ENCODE results near the gene FARS2. TPM values are rescaled to one million over a fixed set of nuclear protein-coding genes. Genes with fewer than 3 reads are reported as not detected.
A peak's percentile ranks its signal among the peaks of the same experiment; 100 is the strongest.

The FARS2 gene
- polyA plus RNA-seq, 2 donors, result 5.0 to 10.5 TPM

DNA sequence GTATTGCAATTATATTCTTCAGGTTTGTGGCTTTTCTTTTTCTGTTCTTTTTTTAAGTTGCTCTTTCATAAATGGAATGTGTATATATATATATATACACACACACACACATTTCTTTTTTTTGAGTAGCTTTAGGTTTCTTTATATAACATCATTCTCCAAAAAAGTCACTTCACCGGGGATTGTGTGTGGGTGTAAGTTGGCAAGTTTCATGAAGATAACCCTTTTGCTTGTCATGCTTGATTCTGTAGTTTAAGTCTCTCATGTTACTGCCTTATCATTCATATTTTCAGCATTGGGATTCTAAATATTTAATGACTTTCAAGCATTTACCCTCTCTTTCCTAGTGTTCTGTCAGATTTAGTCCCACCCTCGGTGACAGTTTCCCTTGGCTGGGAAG, 181.0 kb downstream of the FARS2 start:
- Histone ChIP-seq H3K36me3 (ENCODE audit: control insufficient read depth in 2 of 2, insufficient read depth in 2 of 2, low read length in 1 of 2) (no peaks in the 10 kb centered on the region), H3K4me1 (ENCODE audit: control insufficient read depth in 2 of 2, insufficient read depth in 2 of 2, low read length in 1 of 2) (no peaks in the 10 kb centered on the region), H3K27me3 (ENCODE audit: control insufficient read depth in 1 of 2, insufficient read depth in 2 of 2, low read length in 2 of 2) (no peaks in the 10 kb centered on the region), H3K27ac (ENCODE audit: low read depth in 2 of 2, low read length in 1 of 2) (no peak overlapping the region), H3K9me3 (ENCODE audit: control insufficient read depth in 2 of 2, insufficient read depth in 1 of 2, low read depth in 1 of 2, low read length in 1 of 2) (no peaks in the 10 kb centered on the region), H3K4me3 (ENCODE audit: low read depth in 1 of 2, low read length in 2 of 2) (no peak overlapping the region)
- 72 to 79% methylated on average over 2 of the region's 2 CpGs for WGBS, 2 donors

DNA sequence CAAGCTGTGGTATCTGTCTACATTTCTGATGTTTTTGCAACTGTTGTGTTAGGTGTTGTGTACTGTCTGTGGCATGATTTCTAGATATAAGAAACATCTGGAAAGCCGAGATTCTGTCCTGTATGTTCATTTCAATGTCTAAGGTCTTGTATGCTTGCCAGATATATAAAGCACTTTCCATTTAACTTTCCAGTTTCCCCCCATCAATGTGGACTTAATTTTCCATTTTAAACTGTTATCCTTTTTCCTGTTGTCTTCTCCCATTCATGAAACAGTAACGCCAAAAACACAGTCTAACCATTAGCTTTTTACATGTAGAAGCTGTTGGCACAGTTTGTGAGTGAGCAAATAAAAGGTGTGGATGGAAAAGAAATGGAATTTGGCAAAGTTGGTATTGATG, 181.6 kb downstream of the FARS2 start:
- Histone ChIP-seq H3K36me3 (ENCODE audit: control insufficient read depth in 2 of 2, insufficient read depth in 2 of 2, low read length in 1 of 2) (no peaks in the 10 kb centered on the region), H3K4me1 (ENCODE audit: control insufficient read depth in 2 of 2, insufficient read depth in 2 of 2, low read length in 1 of 2) (peaks cover 0 to 2% of the 10 kb centered on the region in 2 donors), H3K27ac (ENCODE audit: low read depth in 2 of 2, low read length in 1 of 2) (no peak overlapping the region), H3K4me3 (ENCODE audit: low read depth in 1 of 2, low read length in 2 of 2) (no peak overlapping the region), H3K9me3 (ENCODE audit: control insufficient read depth in 2 of 2, insufficient read depth in 1 of 2, low read depth in 1 of 2, low read length in 1 of 2) (no peaks in the 10 kb centered on the region), H3K27me3 (ENCODE audit: control insufficient read depth in 1 of 2, insufficient read depth in 2 of 2, low read length in 2 of 2) (no peaks in the 10 kb centered on the region)
- WGBS, 2 donors, result 57 to 70% methylated on average over 2 of the region's 2 CpGs

DNA sequence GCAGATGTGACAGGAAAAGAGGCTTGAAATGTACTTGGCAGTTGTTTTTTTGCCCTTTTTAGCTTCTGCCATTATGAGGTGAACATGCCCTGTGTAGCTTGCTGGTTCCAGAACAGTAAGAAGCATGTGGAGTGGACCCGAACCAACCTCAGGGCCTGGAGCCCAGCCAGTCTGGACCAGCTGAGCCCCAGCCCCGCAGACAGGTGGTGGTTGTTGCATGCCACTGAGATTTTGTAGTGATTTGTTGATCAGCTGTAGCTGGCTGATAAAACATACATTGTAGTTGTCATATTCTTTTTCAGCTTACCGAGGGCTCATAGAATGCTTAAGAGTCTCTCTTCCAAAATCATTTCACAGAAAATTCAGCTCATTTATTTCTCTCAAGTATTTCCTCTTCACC, 182.2 kb downstream of the FARS2 start:
- no peak overlapping the region for H3K4me3 ChIP-seq (ENCODE audit: low read depth in 1 of 2, low read length in 2 of 2)
- H3K36me3 ChIP-seq (ENCODE audit: control insufficient read depth in 2 of 2, insufficient read depth in 2 of 2, low read length in 1 of 2), result no peaks in the 10 kb centered on the region
- H3K27me3 ChIP-seq (ENCODE audit: control insufficient read depth in 1 of 2, insufficient read depth in 2 of 2, low read length in 2 of 2), result no peaks in the 10 kb centered on the region
- peaks cover 0 to 2% of the 10 kb centered on the region in 2 donors for H3K4me1 ChIP-seq (ENCODE audit: control insufficient read depth in 2 of 2, insufficient read depth in 2 of 2, low read length in 1 of 2)
- H3K9me3 ChIP-seq (ENCODE audit: control insufficient read depth in 2 of 2, insufficient read depth in 1 of 2, low read depth in 1 of 2, low read length in 1 of 2), result no peaks in the 10 kb centered on the region
- 59 to 62% methylated on average over 3 of the region's 3 CpGs for WGBS, 2 donors
- no peak overlapping the region for H3K27ac ChIP-seq (ENCODE audit: low read depth in 2 of 2, low read length in 1 of 2)

DNA sequence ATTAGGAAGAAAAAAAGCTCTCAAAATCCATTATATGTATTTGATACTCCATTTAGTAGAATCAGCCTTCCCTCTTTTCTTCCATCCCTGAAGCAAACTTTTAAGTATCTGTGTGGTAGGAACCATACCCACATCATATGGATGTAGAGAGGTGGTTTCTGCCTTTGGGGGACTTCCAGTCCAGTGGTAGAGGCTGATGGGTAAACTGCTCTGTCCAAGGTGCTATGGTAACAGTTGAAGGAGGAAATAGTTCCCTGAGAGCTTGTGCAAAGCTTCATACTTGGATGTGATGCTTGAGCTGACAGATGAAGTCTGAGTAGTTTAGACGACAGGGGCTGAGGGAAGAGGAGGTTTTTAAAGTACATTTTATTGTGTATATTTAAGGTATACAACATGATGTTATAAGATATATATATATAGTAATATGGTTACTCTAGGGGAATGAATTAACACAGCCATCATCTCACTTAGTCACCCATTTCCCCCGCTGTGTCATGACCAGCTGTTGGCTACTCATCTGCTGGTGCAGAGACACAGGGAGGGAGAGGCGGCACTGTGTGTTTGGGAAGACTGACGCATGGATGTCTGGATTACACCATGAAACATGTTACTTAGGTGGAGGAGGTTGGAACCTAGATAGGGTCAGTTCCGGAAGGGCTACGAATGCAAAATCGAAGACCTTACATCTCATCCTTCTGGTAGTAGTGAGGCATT, 185.2 kb downstream of the FARS2 start:
- Histone ChIP-seq H3K4me3 (ENCODE audit: low read depth in 1 of 2, low read length in 2 of 2) (no peak overlapping the region), H3K9me3 (ENCODE audit: control insufficient read depth in 2 of 2, insufficient read depth in 1 of 2, low read depth in 1 of 2, low read length in 1 of 2) (no peaks in the 10 kb centered on the region), H3K36me3 (ENCODE audit: control insufficient read depth in 2 of 2, insufficient read depth in 2 of 2, low read length in 1 of 2) (no peaks in the 10 kb centered on the region), H3K4me1 (ENCODE audit: control insufficient read depth in 2 of 2, insufficient read depth in 2 of 2, low read length in 1 of 2) (peaks cover 0 to 2% of the 10 kb centered on the region in 2 donors), H3K27me3 (ENCODE audit: control insufficient read depth in 1 of 2, insufficient read depth in 2 of 2, low read length in 2 of 2) (no peaks in the 10 kb centered on the region), H3K27ac (ENCODE audit: low read depth in 2 of 2, low read length in 1 of 2) (no peak overlapping the region)
- 94 to 95% methylated on average over 7 of the region's 7 CpGs for WGBS, 2 donors

DNA sequence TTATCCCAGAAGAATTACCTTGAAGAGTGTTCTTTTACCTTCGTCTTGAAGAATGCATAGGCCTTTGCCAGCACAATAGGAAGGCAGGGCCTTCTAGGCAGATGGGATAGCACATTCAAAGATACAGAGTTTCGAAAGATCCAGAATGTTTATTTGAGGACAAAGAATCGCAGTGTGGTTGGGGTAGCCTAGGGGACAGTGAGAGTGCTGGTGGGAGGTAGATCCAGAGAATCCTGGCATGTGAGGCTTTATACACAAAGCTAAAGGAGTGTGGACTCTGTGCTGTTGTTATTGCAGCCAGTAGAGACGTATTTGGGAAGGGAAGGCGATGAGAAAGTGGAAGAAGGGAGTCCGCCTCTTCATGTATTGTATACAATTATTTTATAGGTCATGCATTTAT, 186.6 kb downstream of the FARS2 start:
- Histone ChIP-seq H3K4me1 (ENCODE audit: control insufficient read depth in 2 of 2, insufficient read depth in 2 of 2, low read length in 1 of 2) (peaks cover 0 to 2% of the 10 kb centered on the region in 2 donors), H3K36me3 (ENCODE audit: control insufficient read depth in 2 of 2, insufficient read depth in 2 of 2, low read length in 1 of 2) (no peaks in the 10 kb centered on the region), H3K9me3 (ENCODE audit: control insufficient read depth in 2 of 2, insufficient read depth in 1 of 2, low read depth in 1 of 2, low read length in 1 of 2) (no peaks in the 10 kb centered on the region), H3K27me3 (ENCODE audit: control insufficient read depth in 1 of 2, insufficient read depth in 2 of 2, low read length in 2 of 2) (no peaks in the 10 kb centered on the region), H3K27ac (ENCODE audit: low read depth in 2 of 2, low read length in 1 of 2) (no peak overlapping the region), H3K4me3 (ENCODE audit: low read depth in 1 of 2, low read length in 2 of 2) (no peak overlapping the region)
- 95 to 96% methylated on average over 6 of the region's 6 CpGs for WGBS, 2 donors

DNA sequence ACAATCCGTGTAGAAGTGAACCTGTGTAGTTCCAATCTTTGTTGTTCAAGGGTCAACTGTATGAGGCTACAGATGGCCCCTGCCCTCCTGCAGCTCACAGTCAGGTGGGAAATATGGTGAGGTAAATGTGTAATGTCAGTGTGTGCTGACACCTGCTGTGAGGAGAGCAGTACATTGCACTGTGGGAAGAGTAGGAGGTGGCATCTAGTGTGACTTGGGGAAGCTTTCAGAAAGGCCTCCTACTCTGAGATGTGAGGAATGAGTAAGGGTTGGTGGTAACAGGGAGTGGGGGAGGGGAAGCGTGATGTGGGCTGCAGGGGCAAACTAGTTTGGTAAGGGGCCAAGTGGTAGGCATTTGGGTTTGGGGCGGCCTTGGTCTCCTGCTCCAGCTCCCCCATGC, 188.8 kb downstream of the FARS2 start:
- Histone ChIP-seq H3K4me1 (ENCODE audit: control insufficient read depth in 2 of 2, insufficient read depth in 2 of 2, low read length in 1 of 2) (peaks cover 0 to 2% of the 10 kb centered on the region in 2 donors), H3K9me3 (ENCODE audit: control insufficient read depth in 2 of 2, insufficient read depth in 1 of 2, low read depth in 1 of 2, low read length in 1 of 2) (no peaks in the 10 kb centered on the region), H3K27ac (ENCODE audit: low read depth in 2 of 2, low read length in 1 of 2) (no peak overlapping the region), H3K36me3 (ENCODE audit: control insufficient read depth in 2 of 2, insufficient read depth in 2 of 2, low read length in 1 of 2) (peaks cover 2% of the 10 kb centered on the region in 2 donors), H3K27me3 (ENCODE audit: control insufficient read depth in 1 of 2, insufficient read depth in 2 of 2, low read length in 2 of 2) (no peaks in the 10 kb centered on the region), H3K4me3 (ENCODE audit: low read depth in 1 of 2, low read length in 2 of 2) (no peak overlapping the region)
- WGBS, 2 donors, result 93 to 96% methylated on average over 3 of the region's 3 CpGs

DNA sequence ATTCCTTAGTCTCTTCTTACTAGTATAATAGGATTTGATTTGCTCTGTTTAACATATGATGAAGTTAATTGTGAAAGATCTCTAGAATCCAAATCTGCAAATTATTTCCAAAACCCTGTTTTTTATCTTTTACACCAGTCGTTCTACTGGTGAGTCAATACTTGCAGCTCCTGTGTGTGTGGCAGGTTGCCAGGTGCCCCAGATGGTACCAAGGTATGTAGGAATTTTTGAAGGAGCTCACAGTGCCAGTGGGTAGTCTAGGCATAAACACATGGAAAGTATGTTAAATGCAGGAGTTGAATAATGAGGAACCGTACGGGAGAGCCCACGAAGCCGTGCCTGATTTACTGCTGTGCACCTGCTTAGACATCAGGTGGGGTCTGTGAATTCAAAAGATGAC, 192.2 kb downstream of the FARS2 start:
- H3K4me3 ChIP-seq (ENCODE audit: low read depth in 1 of 2, low read length in 2 of 2), result no peak overlapping the region
- H3K36me3 ChIP-seq (ENCODE audit: control insufficient read depth in 2 of 2, insufficient read depth in 2 of 2, low read length in 1 of 2), result peaks cover 2% of the 10 kb centered on the region in 2 donors
- no peak overlapping the region for H3K27ac ChIP-seq (ENCODE audit: low read depth in 2 of 2, low read length in 1 of 2)
- no peaks in the 10 kb centered on the region for H3K9me3 ChIP-seq (ENCODE audit: control insufficient read depth in 2 of 2, insufficient read depth in 1 of 2, low read depth in 1 of 2, low read length in 1 of 2)
- no peaks in the 10 kb centered on the region for H3K27me3 ChIP-seq (ENCODE audit: control insufficient read depth in 1 of 2, insufficient read depth in 2 of 2, low read length in 2 of 2)
- H3K4me1 ChIP-seq (ENCODE audit: control insufficient read depth in 2 of 2, insufficient read depth in 2 of 2, low read length in 1 of 2), result peaks cover 3 to 10% of the 10 kb centered on the region in 2 donors
- 83 to 87% methylated on average over 5 of the region's 5 CpGs for WGBS, 2 donors

DNA sequence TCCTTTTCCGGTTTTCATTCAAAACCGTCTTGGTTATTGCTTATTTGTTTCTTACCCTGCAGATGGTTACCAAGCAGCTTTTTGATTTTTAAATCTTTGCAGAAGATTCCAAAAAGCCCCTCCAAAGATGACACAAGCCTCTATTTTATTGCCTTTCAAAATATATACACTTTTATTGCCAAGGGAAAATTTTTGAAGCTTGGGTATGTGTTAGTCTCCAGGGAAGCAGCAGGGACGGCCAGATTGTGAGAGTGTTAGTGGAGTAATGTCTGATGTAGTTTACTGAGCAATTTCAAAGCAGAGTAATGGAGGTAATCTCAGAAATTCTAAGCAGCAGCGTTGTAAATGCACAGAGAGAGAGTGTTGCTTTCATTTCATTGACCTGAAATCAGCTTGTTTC, 193.8 kb downstream of the FARS2 start:
- H3K4me3 ChIP-seq (ENCODE audit: low read depth in 1 of 2, low read length in 2 of 2), result no peak overlapping the region
- no peak overlapping the region for H3K27ac ChIP-seq (ENCODE audit: low read depth in 2 of 2, low read length in 1 of 2)
- peaks cover 2% of the 10 kb centered on the region in 2 donors for H3K36me3 ChIP-seq (ENCODE audit: control insufficient read depth in 2 of 2, insufficient read depth in 2 of 2, low read length in 1 of 2)
- H3K27me3 ChIP-seq (ENCODE audit: control insufficient read depth in 1 of 2, insufficient read depth in 2 of 2, low read length in 2 of 2), result no peaks in the 10 kb centered on the region
- H3K4me1 ChIP-seq (ENCODE audit: control insufficient read depth in 2 of 2, insufficient read depth in 2 of 2, low read length in 1 of 2), result peaks cover 3 to 10% of the 10 kb centered on the region in 2 donors
- no peaks in the 10 kb centered on the region for H3K9me3 ChIP-seq (ENCODE audit: control insufficient read depth in 2 of 2, insufficient read depth in 1 of 2, low read depth in 1 of 2, low read length in 1 of 2)
- 70 to 71% methylated on average over 4 of the region's 4 CpGs for WGBS, 2 donors

DNA sequence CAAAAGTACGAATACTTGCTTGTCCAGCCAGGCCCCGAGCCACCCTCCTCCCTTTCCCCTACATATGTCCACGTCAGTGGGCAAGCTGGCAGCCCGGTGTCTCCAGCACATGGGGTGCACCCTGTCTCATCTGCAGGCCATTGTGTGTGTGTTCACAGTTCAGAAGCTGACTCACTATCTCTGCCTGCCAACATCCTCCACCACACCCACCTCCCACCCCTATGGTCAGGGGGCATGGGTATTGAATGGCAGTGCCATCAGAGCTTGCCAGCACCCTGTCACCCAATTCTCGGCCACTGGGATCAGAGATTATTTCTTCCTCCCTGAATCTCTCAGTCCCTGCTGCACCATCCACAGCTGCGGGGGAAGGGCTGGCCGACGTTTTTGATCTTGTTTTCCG, 195.7 kb downstream of the FARS2 start:
- Histone ChIP-seq H3K4me1 (ENCODE audit: control insufficient read depth in 2 of 2, insufficient read depth in 2 of 2, low read length in 1 of 2) (peaks cover 3 to 10% of the 10 kb centered on the region in 2 donors), H3K27me3 (ENCODE audit: control insufficient read depth in 1 of 2, insufficient read depth in 2 of 2, low read length in 2 of 2) (no peaks in the 10 kb centered on the region), H3K9me3 (ENCODE audit: control insufficient read depth in 2 of 2, insufficient read depth in 1 of 2, low read depth in 1 of 2, low read length in 1 of 2) (no peaks in the 10 kb centered on the region), H3K4me3 (ENCODE audit: low read depth in 1 of 2, low read length in 2 of 2) (no peak overlapping the region), H3K36me3 (ENCODE audit: control insufficient read depth in 2 of 2, insufficient read depth in 2 of 2, low read length in 1 of 2) (peaks cover 2% of the 10 kb centered on the region in 2 donors), H3K27ac (ENCODE audit: low read depth in 2 of 2, low read length in 1 of 2) (peak overlapping the region; percentile 52 to 81)
- 55 to 57% methylated on average over 9 of the region's 9 CpGs for WGBS, 2 donors

Data from esophagus (tissue), 2 donors.